HUES64 (cell line): Measurements from ENCODE around the gene KMT2C.
"Not testable (repeated sequence)": the region's sequence is repeated elsewhere in the genome, so short reads cannot be mapped to it uniquely, and the experiment has no call there.

Experiments
- H3K27ac ChIP-seq: 2 replicates; pipeline ENCODE4 v1.7.0; 2013; ENCODE audit warnings: low read depth, low read length, inconsistent platforms
- H3K27me3 ChIP-seq: 2 replicates; pipeline ENCODE4 v1.6.1; 2013; ENCODE audit warnings: mild to moderate bottlenecking, low read length; ENCODE audit not compliant: insufficient read depth
- H3K36me3 ChIP-seq: 2 replicates; pipeline ENCODE4 v1.6.1; 2013; ENCODE audit warnings: mild to moderate bottlenecking, low read length; ENCODE audit not compliant: insufficient read depth
- H3K4me1 ChIP-seq: 2 replicates; pipeline ENCODE4 v1.6.1; 2013; ENCODE audit warnings: mild to moderate bottlenecking, low read length, moderate library complexity; ENCODE audit not compliant: insufficient read depth
- H3K4me3 ChIP-seq: 2 replicates; pipeline ENCODE4 v1.5.1; 2013; ENCODE audit warnings: mild to moderate bottlenecking, low read length, moderate library complexity
- H3K9ac ChIP-seq: 2 replicates; pipeline ENCODE4 v1.6.1; 2013; ENCODE audit warnings: mild to moderate bottlenecking, low read depth, low read length
- H3K9me3 ChIP-seq: 2 replicates; pipeline ENCODE4 v1.6.1; 2013; ENCODE audit warnings: low read depth, low read length; ENCODE audit not compliant: insufficient read depth
- WGBS: fragments of 150-250, 120-280 bp; methylation state at CpG from one replicate; pipeline ENCODE4 v1.1.7; 2013; ENCODE audit warnings: missing lambda C conversion rate; 5-methylcytosine and 5-hydroxymethylcytosine counted together

Gene KMT2C

GRCh38 chr7:152236306-152236705 lies 199.5 kb downstream of the KMT2C start:
- not testable (repeated sequence) for H3K36me3 ChIP-seq
- 99% methylated on average over 3 of the region's 5 CpGs for WGBS

GRCh38 chr7:152234421-152234820 lies 201.4 kb downstream of the KMT2C start:
- H3K9me3 ChIP-seq, H3K4me3 ChIP-seq, H3K27ac ChIP-seq, H3K27me3 ChIP-seq, H3K9ac ChIP-seq, H3K4me1 ChIP-seq: not testable (repeated sequence)
- 99% methylated on average over 5 of the region's 5 CpGs for WGBS
- H3K36me3 ChIP-seq: peaks cover 11% of the 10 kb centered on the region

More at GRCh38 chr7:152236306-152236705, 199.5 kb downstream of the KMT2C start:
- H3K27ac ChIP-seq, H3K4me3 ChIP-seq, H3K9me3 ChIP-seq, H3K9ac ChIP-seq, H3K27me3 ChIP-seq, H3K4me1 ChIP-seq: not testable (repeated sequence)

GRCh38 chr7:152231089-152231488 lies 204.7 kb downstream of the KMT2C start:
- Histone ChIP-seq H3K4me3 (no peak overlapping the region), H3K27me3 (no peaks in the 10 kb centered on the region), H3K36me3 (peaks cover 13% of the 10 kb centered on the region), H3K27ac (no peak overlapping the region), H3K9ac (no peak overlapping the region), H3K4me1 (no peaks in the 10 kb centered on the region), H3K9me3 (no peaks in the 10 kb centered on the region; the same call in 1 of the 2 replicates)

DNA sequence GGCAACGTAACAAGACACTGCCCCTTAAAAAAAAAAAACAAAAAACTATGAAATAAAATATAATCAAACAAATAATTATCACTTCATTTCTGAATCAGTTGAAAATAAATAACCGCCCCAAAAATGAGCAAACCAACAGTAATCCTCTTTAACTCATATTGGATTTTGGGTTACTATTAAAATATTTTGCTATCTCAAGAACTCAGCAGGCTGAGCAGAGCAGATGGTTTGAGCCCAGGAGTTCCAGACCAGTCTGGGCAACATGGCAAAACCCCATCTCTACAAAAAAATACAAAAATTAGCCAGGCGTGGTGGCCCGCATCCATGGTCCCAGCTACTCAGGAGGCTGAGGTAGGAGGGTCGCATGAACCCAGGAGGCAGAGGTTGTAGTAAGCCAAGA lies 216.2 kb downstream of the KMT2C start:
- H3K4me1 ChIP-seq, H3K9ac ChIP-seq, H3K27me3 ChIP-seq, H3K27ac ChIP-seq, H3K4me3 ChIP-seq, H3K9me3 ChIP-seq: not testable (repeated sequence)
- peaks cover 27% of the 10 kb centered on the region for H3K36me3 ChIP-seq
- WGBS: 93% methylated on average over 3 of the region's 5 CpGs

DNA sequence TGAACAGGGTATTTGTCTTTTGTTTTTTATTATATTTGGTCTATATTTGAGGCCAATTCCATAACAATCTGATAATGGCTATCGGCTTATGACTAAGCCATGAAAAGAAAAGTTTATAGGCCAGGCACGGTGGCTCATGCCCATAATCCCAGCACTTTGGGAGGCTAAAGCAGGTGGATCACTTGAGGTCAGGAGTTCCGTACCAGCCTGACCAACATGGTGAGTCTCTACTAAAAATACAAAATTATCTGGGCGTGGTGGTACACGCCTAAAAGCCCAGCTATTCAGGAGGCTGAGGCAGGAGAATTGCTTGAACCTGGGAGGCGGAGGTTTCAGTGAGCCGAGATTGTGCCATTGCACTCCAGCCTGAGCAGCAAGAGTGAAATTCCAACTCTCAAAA lies 227.0 kb downstream of the KMT2C start:
- H3K4me1 ChIP-seq, H3K9me3 ChIP-seq, H3K36me3 ChIP-seq, H3K27ac ChIP-seq, H3K27me3 ChIP-seq, H3K9ac ChIP-seq, H3K4me3 ChIP-seq: not testable (repeated sequence)
- WGBS: 97% methylated on average over 7 of the region's 7 CpGs

DNA sequence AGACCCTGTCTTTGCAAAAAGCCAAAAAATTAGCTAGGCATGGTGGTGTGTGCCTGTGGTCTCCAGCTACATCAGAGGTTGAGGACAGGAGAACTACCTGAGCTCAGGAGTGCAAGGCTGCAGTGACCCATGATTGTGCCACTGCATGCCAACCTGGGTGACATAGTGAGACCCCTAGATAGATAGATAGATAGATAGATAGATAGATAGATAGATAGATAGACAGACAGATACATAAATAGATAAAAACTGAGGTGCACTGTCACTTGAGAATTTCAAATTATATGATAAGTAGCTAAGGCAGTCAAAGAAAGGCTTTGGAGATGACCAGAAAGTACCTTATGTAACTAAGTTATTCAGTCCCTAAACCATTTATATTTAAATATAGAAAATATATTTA lies 231.4 kb downstream of the KMT2C start:
- H3K4me1 ChIP-seq, H3K27ac ChIP-seq, H3K9me3 ChIP-seq, H3K9ac ChIP-seq, H3K4me3 ChIP-seq, H3K27me3 ChIP-seq: not testable (repeated sequence)
- H3K36me3 ChIP-seq: peaks cover 16% of the 10 kb centered on the region

- Histone ChIP-seq H3K4me1 (no peaks in the 10 kb centered on the region), H3K27ac (no peak overlapping the region), H3K27me3 (no peaks in the 10 kb centered on the region), H3K36me3 (peaks cover 28% of the 10 kb centered on the region), H3K9ac (no peak overlapping the region), H3K4me3 (no peak overlapping the region), H3K9me3 (no peaks in the 10 kb centered on the region)
- WGBS: no CpG with 5 or more reads among the region's 3 CpGs
These were observed 232.7 kb downstream of the KMT2C start for GRCh38 chr7:152203095-152203494.

GRCh38 chr7:152202056-152202455 lies 233.7 kb downstream of the KMT2C start:
- H3K27me3 ChIP-seq: no peaks in the 10 kb centered on the region
- H3K36me3 ChIP-seq: peaks cover 30% of the 10 kb centered on the region
- no peak overlapping the region for H3K4me3 ChIP-seq
- no peaks in the 10 kb centered on the region for H3K4me1 ChIP-seq
- no peak overlapping the region for H3K9ac ChIP-seq
- no peaks in the 10 kb centered on the region for H3K9me3 ChIP-seq
- H3K27ac ChIP-seq: no peak overlapping the region
- WGBS: 95% methylated on average over 2 of the region's 3 CpGs

DNA sequence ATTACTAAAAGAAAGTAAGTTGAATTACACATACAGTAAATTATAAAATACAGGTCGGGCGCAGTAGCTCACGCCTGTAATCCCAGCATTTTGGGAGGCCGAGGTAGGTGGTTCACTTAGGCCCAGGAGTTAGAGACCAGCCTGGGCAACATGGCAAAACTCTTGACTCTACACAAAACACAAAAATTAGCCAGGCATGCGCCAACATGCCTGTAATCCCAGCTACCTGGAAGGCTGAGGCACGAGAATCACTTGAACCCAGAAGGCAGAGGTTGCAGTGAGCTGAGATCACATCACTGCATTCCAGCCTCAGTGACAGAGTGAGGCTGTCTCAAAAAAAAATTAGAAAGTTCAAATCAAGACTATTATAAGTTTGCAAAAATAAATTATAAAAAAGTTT lies 235.4 kb downstream of the KMT2C start:
- WGBS: 91% methylated on average over 6 of the region's 6 CpGs
- Histone ChIP-seq H3K9ac (no peak overlapping the region), H3K4me1 (no peaks in the 10 kb centered on the region), H3K27ac (no peak overlapping the region), H3K27me3 (no peaks in the 10 kb centered on the region), H3K4me3 (no peak overlapping the region), H3K9me3 (no peaks in the 10 kb centered on the region), H3K36me3 (peaks cover 37% of the 10 kb centered on the region)

DNA sequence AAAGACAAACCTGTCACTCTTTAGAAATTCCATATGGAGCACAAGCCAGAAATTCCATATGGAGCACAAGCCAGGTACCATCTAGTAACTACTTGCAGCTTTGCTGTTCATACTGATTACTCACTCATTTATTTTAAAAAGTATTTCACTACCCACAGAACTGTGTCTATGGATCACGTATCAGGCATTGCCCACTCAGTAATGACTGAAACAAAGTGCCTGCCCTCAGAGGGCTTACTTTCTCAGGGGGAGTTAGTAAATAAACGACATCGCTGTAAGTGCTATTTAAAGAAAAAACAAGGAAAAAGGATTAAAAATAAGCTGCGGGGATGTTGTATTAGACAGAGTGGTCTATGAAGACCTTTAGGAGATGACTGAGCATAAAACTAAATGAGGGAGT lies 239.4 kb downstream of the KMT2C start:
- Histone ChIP-seq H3K9me3 (no peaks in the 10 kb centered on the region), H3K27ac (no peak overlapping the region), H3K27me3 (no peaks in the 10 kb centered on the region), H3K9ac (no peak overlapping the region), H3K4me1 (no peaks in the 10 kb centered on the region), H3K36me3 (peaks cover 47% of the 10 kb centered on the region), H3K4me3 (no peak overlapping the region)
- 96% methylated on average over 4 of the region's 4 CpGs for WGBS

- no peak overlapping the region for H3K9ac ChIP-seq
- no peaks in the 10 kb centered on the region for H3K4me1 ChIP-seq
- H3K9me3 ChIP-seq: no peaks in the 10 kb centered on the region
- H3K4me3 ChIP-seq: no peak overlapping the region
- H3K36me3 ChIP-seq: peaks cover 56% of the 10 kb centered on the region
- no peak overlapping the region for H3K27ac ChIP-seq
- H3K27me3 ChIP-seq: no peaks in the 10 kb centered on the region
- WGBS: 100% methylated on average over 1 of the region's 4 CpGs
These were observed 241.9 kb downstream of the KMT2C start for GRCh38 chr7:152193880-152194279.

DNA sequence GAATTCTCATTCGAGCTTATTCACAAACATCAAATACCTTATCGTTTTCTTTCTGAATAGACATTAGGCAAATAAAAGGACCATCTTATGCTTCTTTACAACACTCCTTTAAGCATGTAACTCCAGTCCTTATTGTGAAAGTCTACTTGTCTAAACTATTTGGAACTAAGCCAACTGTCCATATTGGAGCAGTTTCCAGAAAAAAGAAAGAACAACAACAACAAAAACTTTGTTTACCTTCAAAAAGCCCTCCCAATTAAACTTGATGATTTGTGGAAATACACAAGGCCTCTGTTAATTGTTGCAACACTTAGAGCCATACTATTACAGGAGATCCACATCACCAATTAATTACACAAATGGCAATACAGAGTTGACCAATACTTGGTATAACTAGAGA lies 246.7 kb downstream of the KMT2C start:
- H3K4me1 ChIP-seq: no peaks in the 10 kb centered on the region
- H3K4me3 ChIP-seq: no peak overlapping the region
- 93% methylated on average over 2 of the region's 2 CpGs for WGBS
- no peaks in the 10 kb centered on the region for H3K9me3 ChIP-seq
- H3K9ac ChIP-seq: no peak overlapping the region
- H3K27ac ChIP-seq: no peak overlapping the region
- no peaks in the 10 kb centered on the region for H3K27me3 ChIP-seq
- H3K36me3 ChIP-seq: peaks cover 74% of the 10 kb centered on the region
